Ovary (tissue), 9 donors: ENCODE results near the gene TRIP12. TPM values are rescaled to one million over a fixed set of nuclear protein-coding genes. Genes with fewer than 3 reads are reported as not detected.

Experiments used
- DNase-seq, 5 donors: peaks; one replicate each; pipeline ENCODE4 v3.0.0-alpha.2; 2019 to 2020
- H3K27ac ChIP-seq, 2 donors: fragments of 200-600 bp; one replicate each; pipeline versions ENCODE4 v1.5.1 to v1.8.0; 2019 to 2022
- H3K27me3 ChIP-seq: fragments of 200-600 bp; one replicate; pipeline ENCODE4 v1.8.0; 2022
- H3K36me3 ChIP-seq: fragments of 200-600 bp; sonication (generic); one replicate; pipeline ENCODE4 v1.5.1; 2019
- H3K4me1 ChIP-seq: one replicate; pipeline ENCODE4 v1.8.1; 2013; ENCODE audit warnings: mild to moderate bottlenecking, moderate library complexity; ENCODE audit not compliant: insufficient read depth
- H3K4me3 ChIP-seq: fragments of 200-600 bp; sonication (generic); one replicate; pipeline ENCODE4 v1.5.1; 2017
- H3K9me3 ChIP-seq, 2 donors: fragments of 200-600 bp in 1 of 2; sonication (generic) in 1 of 2; one replicate each; pipeline versions ENCODE4 v1.5.1 to v1.8.1; 2013 to 2019; ENCODE audit warnings: mild to moderate bottlenecking in 1 of 2, moderate library complexity in 1 of 2
- EP300 ChIP-seq: sonication (generic); formaldehyde crosslinking; IDR thresholded peaks from one replicate; pipeline ENCODE4 v1.6.1; 2017; ENCODE audit warnings: antibody characterized with exemption
- POLR2A ChIP-seq: fragments of 450-650 bp; IDR thresholded peaks from one replicate; pipeline ENCODE4 v1.6.1; 2017; ENCODE audit warnings: antibody characterized with exemption, mild to moderate bottlenecking, moderate library complexity
- WGBS, 3 donors: extraction: QIAGEN DNeasy Blood & Tissue Kit in 1 of 3; methylation state at CpG; one replicate each; pipeline versions ENCODE4 v1.1.5 to v1.1.7; 2013 to 2017; 5-methylcytosine and 5-hydroxymethylcytosine counted together
- intact Hi-C, 4 donors: fragments of 100-400 bp; cut with DNase I; formaldehyde crosslinking; loops; one replicate each; pipeline versions ENCODE4 v1.11.0 to v1.15.1; 2022 to 2023
- polyA plus RNA-seq, 2 donors: library from polyadenylated mRNA; stranded (reverse); fragments of 200-250 nt in 1 of 2; fragments of 350-450 nt in 1 of 2; fragmentation: Illumina TruSeq in 1 of 2; extraction: RNeasy Lipid Tissue Mini Kit (QIAGEN cat#74804) in 1 of 2; gene quantifications; one replicate each; pipeline ENCODE4 v1.2.3, GENCODE V29; 2013 to 2014
- total RNA-seq, 7 donors: library from RNA; depleted of rRNA in 2 of 7; stranded (reverse); fragments of >200 nt in 2 of 7; fragmentation: NEBNext Ultra II Directional in 3 of 7; extraction: Animal tissue kit (Norgen Biotek cat#: 25700) in 3 of 7; gene quantifications; one replicate each; pipeline versions ENCODE4 v1.1.0 to v1.2.4, GENCODE V29; 2016 to 2023
- TF ChIP-seq, protein P1 (sequence below), 3 donors: fragments of 450-650 bp in 2 of 3; fragments of 200-600 bp in 1 of 3; IDR thresholded peaks; one replicate each; pipeline versions ENCODE4 v1.5.1 to v1.8.0; 2016 to 2022; ENCODE audit warnings: antibody characterized with exemption in 3 of 3, mild to moderate bottlenecking in 1 of 3
- donor health status: DM: no; HTN: no; CAD: no; lungs with moderate emphysema.
- donor health status: DM: no; HTN: no; CAD: no.
- donor health status: Bipolar disorder and iron deficiency.
- donor health status: DM: yes; HTN: yes; CAD: no.
- donor health status: DM: no; HTN: no; CAD: no.
- donor health status: DM: yes; HTN: yes; CAD: no.

The TRIP12 gene
- total and polyA plus RNA-seq, 9 donors: 30.4 to 221 (median 178) TPM

DNA sequence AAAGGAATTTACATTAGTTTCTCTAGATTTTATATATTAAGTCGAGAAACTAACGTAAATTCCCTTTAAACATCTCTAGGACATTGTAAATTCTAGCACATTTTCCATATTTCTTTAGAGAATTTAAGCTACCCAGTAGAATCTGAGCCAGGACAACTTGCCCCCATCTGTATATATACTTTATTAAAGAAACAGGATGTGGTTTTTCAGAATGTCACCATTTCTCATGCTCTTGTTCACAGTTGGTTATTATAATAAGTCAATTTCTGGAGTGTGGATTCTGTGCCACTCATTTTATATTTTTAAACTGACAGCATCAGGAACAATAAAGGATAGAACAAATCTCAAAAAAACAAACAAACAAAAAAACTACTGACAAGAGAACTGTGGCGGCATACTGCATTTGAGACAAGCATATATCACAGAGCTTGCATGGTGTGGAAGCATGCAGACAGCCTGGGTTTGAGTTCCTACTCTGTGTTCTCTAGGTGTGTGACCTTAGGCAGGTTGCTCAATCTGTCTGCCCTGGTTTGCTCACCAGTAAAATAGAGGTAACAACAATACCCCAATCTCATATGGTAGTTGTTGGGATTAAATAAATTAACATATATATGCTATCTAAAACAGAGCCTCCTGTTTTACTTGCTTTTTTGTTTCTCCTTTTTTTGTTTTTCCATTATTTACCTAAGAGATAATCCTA, 146.0 kb downstream of the TRIP12 start:
- WGBS, 3 donors: 96 to 98% (median 98%) methylated on average over 3 of the region's 3 CpGs
- no peaks in the 10 kb centered on the region for H3K36me3 ChIP-seq
- H3K4me1 ChIP-seq: peaks cover 2% of the 10 kb centered on the region
- H3K27ac ChIP-seq: no peak overlapping the region
- no peak for DNase-seq
- TF ChIP-seq POLR2A (no peak), EP300 (no peak)
- TF ChIP-seq, protein P1, sequence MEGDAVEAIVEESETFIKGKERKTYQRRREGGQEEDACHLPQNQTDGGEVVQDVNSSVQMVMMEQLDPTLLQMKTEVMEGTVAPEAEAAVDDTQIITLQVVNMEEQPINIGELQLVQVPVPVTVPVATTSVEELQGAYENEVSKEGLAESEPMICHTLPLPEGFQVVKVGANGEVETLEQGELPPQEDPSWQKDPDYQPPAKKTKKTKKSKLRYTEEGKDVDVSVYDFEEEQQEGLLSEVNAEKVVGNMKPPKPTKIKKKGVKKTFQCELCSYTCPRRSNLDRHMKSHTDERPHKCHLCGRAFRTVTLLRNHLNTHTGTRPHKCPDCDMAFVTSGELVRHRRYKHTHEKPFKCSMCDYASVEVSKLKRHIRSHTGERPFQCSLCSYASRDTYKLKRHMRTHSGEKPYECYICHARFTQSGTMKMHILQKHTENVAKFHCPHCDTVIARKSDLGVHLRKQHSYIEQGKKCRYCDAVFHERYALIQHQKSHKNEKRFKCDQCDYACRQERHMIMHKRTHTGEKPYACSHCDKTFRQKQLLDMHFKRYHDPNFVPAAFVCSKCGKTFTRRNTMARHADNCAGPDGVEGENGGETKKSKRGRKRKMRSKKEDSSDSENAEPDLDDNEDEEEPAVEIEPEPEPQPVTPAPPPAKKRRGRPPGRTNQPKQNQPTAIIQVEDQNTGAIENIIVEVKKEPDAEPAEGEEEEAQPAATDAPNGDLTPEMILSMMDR (IDR thresholded peaks at IDR 0.05): no peak
- no peaks in the 10 kb centered on the region for H3K9me3 ChIP-seq
- no peaks in the 10 kb centered on the region for H3K27me3 ChIP-seq
- intact Hi-C loops: no loop called here
- no peak overlapping the region for H3K4me3 ChIP-seq

DNA sequence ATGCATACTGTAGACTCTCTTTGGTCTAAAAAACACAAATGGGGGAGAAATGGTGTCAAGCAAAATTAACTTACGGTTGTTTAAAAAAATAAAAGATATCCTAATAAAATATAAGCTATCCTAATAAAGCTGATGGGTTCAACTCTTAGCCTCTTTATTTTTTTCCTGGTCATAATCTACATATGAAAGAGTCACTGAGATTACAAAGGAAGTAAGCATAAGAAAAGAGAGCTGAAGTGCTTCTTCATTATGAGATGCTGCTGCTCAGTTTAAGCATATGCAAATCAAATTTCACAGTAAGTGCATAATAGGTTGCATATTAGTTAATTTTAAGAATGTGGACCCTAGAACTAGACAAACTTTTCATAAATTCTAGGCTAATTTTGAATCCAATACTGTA, 147.6 kb downstream of the TRIP12 start:
- intact Hi-C loops: no loop called here
- H3K36me3 ChIP-seq: no peaks in the 10 kb centered on the region

DNA sequence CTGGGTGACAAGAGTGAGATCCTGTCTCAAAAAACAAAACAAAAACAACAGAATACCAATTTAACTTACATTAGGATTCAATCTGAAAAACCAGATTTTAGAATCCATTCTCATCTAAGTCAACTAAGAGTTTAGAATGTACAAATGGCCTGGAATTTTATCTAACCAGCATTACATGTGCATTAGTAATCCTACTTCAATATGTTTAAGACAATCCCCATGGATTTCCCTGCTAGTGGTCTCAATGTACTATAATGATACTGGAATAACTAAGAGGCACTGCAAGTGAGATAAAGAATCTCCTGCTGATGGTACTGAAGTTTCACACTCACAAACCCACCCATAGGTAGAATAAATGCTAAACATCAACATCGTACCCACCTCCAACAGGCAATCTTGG, 153.6 kb downstream of the TRIP12 start:
- intact Hi-C loops: no loop called here
- Histone ChIP-seq H3K36me3 (no peaks in the 10 kb centered on the region), H3K9me3 (no peaks in the 10 kb centered on the region), H3K27ac (no peak overlapping the region), H3K4me3 (no peak overlapping the region), H3K27me3 (no peaks in the 10 kb centered on the region), H3K4me1 (peaks cover 2% of the 10 kb centered on the region)
- WGBS, 3 donors: 92 to 98% (median 97%) methylated on average over 1 of the region's 1 CpG
- TF ChIP-seq, protein P1 (IDR thresholded peaks at IDR 0.05): no peak
- TF ChIP-seq EP300 (no peak), POLR2A (no peak)
- no peak for DNase-seq

More for the DNA sequence above, 147.6 kb downstream of the TRIP12 start:
- no peak for DNase-seq
- Histone ChIP-seq H3K27me3 (no peaks in the 10 kb centered on the region), H3K4me1 (peaks cover 2% of the 10 kb centered on the region), H3K27ac (no peak overlapping the region), H3K9me3 (no peaks in the 10 kb centered on the region), H3K4me3 (no peak overlapping the region)
- WGBS, 3 donors: 96 to 97% (median 96%) methylated on average over 1 of the region's 1 CpG
- TF ChIP-seq, protein P1 (IDR thresholded peaks at IDR 0.05): no peak
- TF ChIP-seq POLR2A (no peak), EP300 (no peak)

DNA sequence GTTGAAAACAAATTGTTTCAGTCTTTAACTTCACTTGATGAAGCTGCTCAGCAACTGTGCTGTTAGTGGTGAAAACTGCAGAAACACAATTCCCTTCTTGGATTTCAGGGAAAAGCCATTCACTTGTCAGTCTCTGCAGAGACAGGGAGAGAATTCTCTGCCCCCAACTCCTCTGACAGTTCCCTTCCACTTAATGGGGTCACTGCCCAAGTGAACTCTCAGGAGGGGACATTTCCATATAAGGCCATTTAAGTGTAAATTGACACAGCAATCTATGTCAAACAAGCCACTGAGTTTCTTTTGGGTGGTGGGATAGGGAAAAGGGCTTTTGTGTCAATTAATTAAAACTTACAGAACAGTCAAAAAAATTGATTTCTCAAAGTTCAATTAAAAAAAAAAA, 156.1 kb downstream of the TRIP12 start:
- Histone ChIP-seq H3K9me3 (no peaks in the 10 kb centered on the region), H3K4me3 (no peak overlapping the region), H3K27ac (no peak overlapping the region), H3K4me1 (no peaks in the 10 kb centered on the region), H3K36me3 (no peaks in the 10 kb centered on the region), H3K27me3 (no peaks in the 10 kb centered on the region)
- intact Hi-C loops: no loop called here
- TF ChIP-seq POLR2A: no peak
- TF ChIP-seq, protein P1 (IDR thresholded peaks at IDR 0.05): no peak
- no peak for TF ChIP-seq EP300
- DNase-seq: no peak
